Stimulated activated effector memory CD8-positive, alpha-beta T cell treated with anti-CD3 and anti-CD28 coated beads, Interleukin-12 subunit alpha, Interleukin-12 subunit beta, amount 100 ng/mL, for 72 hours (primary cell): ENCODE measurements around the gene MZF1.
"Not testable (repeated sequence)": the region's sequence is repeated elsewhere in the genome, so short reads cannot be mapped to it uniquely, and the experiment has no call there.

ENCODE experiments used
- ATAC-seq: fragments of 150-1000 bp; cut with Tn5 transposase; 2 replicates; pipeline ENCODE4 v1.10.0; 2021
- DNase-seq, 2 donors: peaks; one replicate each; pipeline ENCODE4 v3.0.0; 2021 to 2022; ENCODE audit warnings: low spot score in 2 of 2
- H3K27ac Mint-ChIP-seq: one replicate; pipeline ENCODE4 v1.8.0; 2022; ENCODE audit warnings: mild to moderate bottlenecking, mixed read lengths
- H3K36me3 Mint-ChIP-seq: one replicate; pipeline ENCODE4 v1.8.0; 2022; ENCODE audit warnings: mild to moderate bottlenecking, mixed read lengths
- H3K4me1 Mint-ChIP-seq: one replicate; pipeline ENCODE4 v1.8.0; 2022; ENCODE audit warnings: mixed read lengths
- H3K4me3 Mint-ChIP-seq: one replicate; pipeline ENCODE4 v1.8.0; 2022; ENCODE audit warnings: mild to moderate bottlenecking, mixed read lengths
- H3K9me3 Mint-ChIP-seq: one replicate; pipeline ENCODE4 v1.8.0; 2022; ENCODE audit warnings: mixed read lengths

Gene MZF1

DNA sequence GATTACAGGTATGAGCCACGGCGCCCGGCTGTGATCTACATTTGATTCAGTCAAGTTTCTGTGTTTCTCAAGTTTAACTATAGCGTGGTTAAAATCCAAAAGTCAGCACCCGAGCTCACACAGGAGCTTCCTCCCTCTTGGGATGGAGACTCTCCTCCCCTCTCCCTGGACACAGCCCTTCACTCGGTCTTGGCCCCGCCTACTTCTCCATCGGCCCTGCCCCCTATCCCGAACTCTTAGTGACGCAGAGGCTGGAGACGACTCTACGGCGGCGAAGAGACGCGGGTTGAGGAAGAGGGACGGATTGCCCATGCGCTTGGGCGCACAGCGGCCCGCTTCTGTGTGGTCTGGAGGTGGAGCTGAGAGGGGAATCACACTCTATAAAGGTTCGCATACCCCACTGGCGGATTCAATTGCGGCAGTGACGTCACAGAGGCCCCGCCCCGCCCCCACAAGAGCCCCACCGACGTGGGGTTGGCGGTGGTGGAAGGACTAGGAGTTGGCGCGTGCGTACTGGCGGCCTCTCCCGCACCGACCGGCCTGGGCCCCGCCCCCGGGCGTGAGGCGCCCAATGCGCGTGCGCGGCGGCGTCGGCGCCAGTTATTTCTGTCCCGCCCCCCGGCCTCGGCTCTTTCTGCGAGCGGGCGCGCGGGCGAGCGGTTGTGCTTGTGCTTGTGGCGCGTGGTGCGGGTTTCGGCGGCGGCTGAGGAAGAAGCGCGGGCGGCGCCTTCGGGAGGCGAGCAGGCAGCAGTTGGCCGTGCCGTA is 29.1 kb downstream of the MZF1 start, which contains the start of gene TRIM28:
TSS of gene TRIM28 (plus strand) at position 239 of the 765 bp plus-strand sequence. CDS start 694 bp downstream, outside the sequence.
- Mint-ChIP-seq H3K9me3 (no peaks in the 10 kb centered on the region), H3K4me3 (peak within 1 kb of the TSS; percentile 91), H3K27ac (peak within 1 kb of the TSS; percentile 96), H3K4me1 (peaks cover 38% of the 10 kb centered on the region), H3K36me3 (peaks cover 57% of the 10 kb centered on the region)
- ATAC-seq (peak; percentile 96), DNase-seq (peak; percentile 100)

DNA sequence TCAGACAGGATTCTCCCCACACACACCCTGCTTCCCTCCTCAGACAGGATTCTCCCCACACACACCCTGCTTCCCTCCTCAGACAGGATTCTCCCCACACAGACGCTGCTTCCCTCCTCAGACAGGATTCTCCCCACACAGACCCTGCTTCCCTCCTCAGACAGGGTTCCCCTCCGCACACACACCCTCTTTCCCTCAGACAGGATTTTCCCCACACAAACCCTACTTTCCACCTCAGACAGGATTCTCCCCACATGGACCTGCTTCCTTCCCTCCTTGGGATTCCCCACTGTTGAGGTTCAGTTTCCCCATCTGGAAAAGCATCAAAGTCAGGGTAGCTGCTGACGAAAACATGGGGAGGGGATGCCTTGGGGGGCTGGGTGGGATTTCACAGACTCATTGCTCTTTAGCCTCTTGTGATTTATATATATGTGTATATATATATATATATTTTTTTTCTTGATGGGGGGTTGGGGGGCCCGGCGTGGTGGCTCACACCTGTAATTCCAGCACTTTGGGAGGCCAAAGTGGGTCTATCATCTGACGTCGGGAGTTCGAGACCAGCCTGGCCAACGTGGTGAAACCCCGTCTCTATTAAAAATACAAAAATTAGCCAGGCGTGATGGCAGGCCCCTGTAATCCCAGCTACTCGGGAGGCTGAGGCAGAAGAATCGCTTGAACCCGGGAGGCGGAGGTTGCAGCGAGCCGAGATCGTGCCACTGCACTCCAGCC is 30.3 kb downstream of the MZF1 start:
- ATAC-seq = not testable (repeated sequence)
- peak overlapping the region; percentile 91 for H3K4me3 Mint-ChIP-seq

GRCh38 chr19:58539169-58539559 is 34.0 kb downstream of the MZF1 start:
- peak overlapping the region; percentile 66 for H3K4me3 Mint-ChIP-seq
- not testable (repeated sequence) for H3K27ac Mint-ChIP-seq, H3K36me3 Mint-ChIP-seq, H3K9me3 Mint-ChIP-seq, ATAC-seq, DNase-seq
- H3K4me1 Mint-ChIP-seq = peaks cover 14% of the 10 kb centered on the region

More for the DNA sequence above, 30.3 kb downstream of the MZF1 start:
- DNase-seq, H3K9me3 Mint-ChIP-seq: not testable (repeated sequence)
- H3K4me1 Mint-ChIP-seq = peaks cover 38% of the 10 kb centered on the region
- peak overlapping the region; percentile 96 for H3K27ac Mint-ChIP-seq
- peaks cover 45% of the 10 kb centered on the region for H3K36me3 Mint-ChIP-seq

DNA sequence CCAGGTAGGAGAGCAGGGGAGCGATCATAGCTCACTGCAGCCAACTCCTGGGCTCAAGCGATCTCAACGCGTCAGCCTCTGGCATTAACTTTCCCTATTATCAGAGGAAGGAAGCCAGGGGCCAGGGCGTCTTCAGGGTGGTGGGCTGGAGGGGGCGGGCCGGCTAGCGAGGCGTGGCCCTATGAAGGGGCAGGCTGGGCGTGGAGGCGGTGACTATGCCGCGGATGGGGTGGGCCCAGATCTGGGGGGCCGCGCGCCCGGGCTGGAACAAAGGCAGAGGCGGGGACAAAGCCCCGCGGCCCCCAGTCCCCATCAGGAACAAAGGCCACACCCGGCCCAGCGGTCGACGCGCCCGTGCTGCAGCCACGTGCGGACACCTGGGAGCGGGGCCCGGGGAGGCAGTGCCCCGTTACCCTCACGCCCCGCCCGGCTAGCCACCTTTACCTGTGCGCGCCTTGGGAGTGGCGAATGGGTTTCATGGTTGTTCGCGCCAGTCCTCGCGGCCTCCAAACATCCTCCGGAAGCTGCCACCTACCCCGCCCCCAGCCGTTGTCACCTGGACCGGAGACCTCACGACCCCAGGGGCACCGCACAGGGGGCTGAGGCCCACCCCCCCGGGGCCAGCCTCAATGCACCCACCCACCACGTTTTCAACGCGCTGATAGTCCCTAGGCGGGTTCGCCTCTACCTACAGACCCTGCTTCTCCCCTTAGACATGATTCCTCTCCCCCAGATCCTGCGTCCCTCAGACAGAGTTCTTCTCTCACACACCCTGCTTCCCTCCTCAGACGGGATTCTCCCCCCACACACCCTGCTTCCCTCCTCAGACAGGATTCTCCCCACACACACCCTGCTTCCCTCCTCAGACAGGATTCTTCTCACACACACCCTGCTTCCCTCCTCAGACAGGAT is 34.6 kb downstream of the MZF1 start:
- Mint-ChIP-seq H3K27ac (no peak overlapping the region), H3K36me3 (peaks cover 3% of the 10 kb centered on the region), H3K9me3 (no peaks in the 10 kb centered on the region), H3K4me1 (peaks cover 7% of the 10 kb centered on the region), H3K4me3 (peak overlapping the region; percentile 66)
- ATAC-seq (peak; percentile 73), DNase-seq (peak in 1 of 2 donors; percentile 72)

- no peaks in the 10 kb centered on the region for H3K9me3 Mint-ChIP-seq
- DNase-seq = no peak
- peak overlapping the region; percentile 66 for H3K4me3 Mint-ChIP-seq
- H3K27ac Mint-ChIP-seq = no peak overlapping the region
- ATAC-seq = peak; percentile 13
- H3K4me1 Mint-ChIP-seq = peaks cover 5% of the 10 kb centered on the region
- no peaks in the 10 kb centered on the region for H3K36me3 Mint-ChIP-seq
Measured at GRCh38 chr19:58536852-58537798, 36.0 kb downstream of the MZF1 start.

GRCh38 chr19:58535857-58536256 is 37.3 kb downstream of the MZF1 start:
- peaks cover 5% of the 10 kb centered on the region for H3K4me1 Mint-ChIP-seq
- H3K36me3 Mint-ChIP-seq = no peaks in the 10 kb centered on the region
- ATAC-seq (no peak), DNase-seq (no peak)
- H3K4me3 Mint-ChIP-seq = no peak overlapping the region
- H3K27ac Mint-ChIP-seq = no peak overlapping the region
- no peaks in the 10 kb centered on the region for H3K9me3 Mint-ChIP-seq

DNA sequence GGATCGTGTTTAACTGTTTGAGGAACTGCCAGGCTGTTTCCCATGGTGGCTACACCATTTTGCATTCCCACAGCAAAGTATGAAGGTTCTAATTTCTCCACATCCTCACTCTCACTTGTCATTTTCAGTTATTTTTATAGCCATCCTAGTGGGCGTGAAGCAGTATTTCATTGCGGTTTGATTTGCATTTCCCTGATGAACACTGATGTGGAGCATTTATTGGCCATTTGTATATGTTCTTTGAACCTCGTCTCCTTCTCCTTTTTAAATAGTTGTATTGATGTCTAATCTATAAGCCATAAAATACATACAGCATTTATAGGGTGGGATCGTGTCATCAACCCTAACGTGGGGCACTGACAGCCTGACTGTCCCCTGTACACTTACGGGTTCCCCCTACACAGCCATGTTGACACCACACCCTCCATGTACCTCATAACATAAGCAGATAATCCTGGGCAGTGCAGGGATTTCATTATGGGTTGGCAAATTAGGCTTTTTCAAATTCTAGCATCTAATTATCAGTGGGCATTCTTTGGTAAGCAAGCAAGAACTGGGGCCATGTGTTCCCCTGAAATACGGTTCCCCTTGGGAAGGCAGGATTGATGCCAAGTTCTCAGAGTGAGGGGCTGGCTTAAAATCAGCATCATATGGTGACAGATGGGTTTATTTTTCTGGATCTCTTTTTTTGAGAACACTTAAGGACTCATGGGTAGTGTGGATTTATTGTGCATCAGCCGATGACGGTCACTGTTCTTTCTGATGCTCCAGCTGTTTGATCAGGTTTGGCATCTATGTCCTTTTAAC is 41.9 kb downstream of the MZF1 start:
- H3K4me1 Mint-ChIP-seq = no peaks in the 10 kb centered on the region
- no peak for ATAC-seq
- H3K4me3 Mint-ChIP-seq = no peak overlapping the region
- H3K9me3 Mint-ChIP-seq = no peaks in the 10 kb centered on the region
- no peaks in the 10 kb centered on the region for H3K36me3 Mint-ChIP-seq
- no peak overlapping the region for H3K27ac Mint-ChIP-seq
- DNase-seq = no peak

- Mint-ChIP-seq H3K9me3 (no peaks in the 10 kb centered on the region), H3K36me3 (no peaks in the 10 kb centered on the region), H3K27ac (no peak overlapping the region), H3K4me1 (no peaks in the 10 kb centered on the region), H3K4me3 (no peak overlapping the region)
- ATAC-seq = no peak
- no peak for DNase-seq
Measured at GRCh38 chr19:58529405-58529804, 43.7 kb downstream of the MZF1 start.

GRCh38 chr19:58522709-58523108 is 50.4 kb downstream of the MZF1 start:
- Mint-ChIP-seq H3K9me3 (no peaks in the 10 kb centered on the region), H3K27ac (peak overlapping the region; percentile 90), H3K4me1 (peaks cover 30% of the 10 kb centered on the region), H3K4me3 (no peak overlapping the region), H3K36me3 (peaks cover 17% of the 10 kb centered on the region)
- ATAC-seq = no peak
- DNase-seq = no peak

GRCh38 chr19:58521651-58522050 is 51.5 kb downstream of the MZF1 start:
- Mint-ChIP-seq H3K9me3 (no peaks in the 10 kb centered on the region), H3K36me3 (peaks cover 20% of the 10 kb centered on the region), H3K27ac (no peak overlapping the region), H3K4me3 (no peak overlapping the region), H3K4me1 (peaks cover 36% of the 10 kb centered on the region)
- DNase-seq = no peak
- no peak for ATAC-seq

GRCh38 chr19:58520257-58520599 is 52.9 kb downstream of the MZF1 start:
- peaks cover 34% of the 10 kb centered on the region for H3K36me3 Mint-ChIP-seq
- H3K9me3 Mint-ChIP-seq = no peaks in the 10 kb centered on the region
- peak overlapping the region; percentile 99 for H3K27ac Mint-ChIP-seq

DNA sequence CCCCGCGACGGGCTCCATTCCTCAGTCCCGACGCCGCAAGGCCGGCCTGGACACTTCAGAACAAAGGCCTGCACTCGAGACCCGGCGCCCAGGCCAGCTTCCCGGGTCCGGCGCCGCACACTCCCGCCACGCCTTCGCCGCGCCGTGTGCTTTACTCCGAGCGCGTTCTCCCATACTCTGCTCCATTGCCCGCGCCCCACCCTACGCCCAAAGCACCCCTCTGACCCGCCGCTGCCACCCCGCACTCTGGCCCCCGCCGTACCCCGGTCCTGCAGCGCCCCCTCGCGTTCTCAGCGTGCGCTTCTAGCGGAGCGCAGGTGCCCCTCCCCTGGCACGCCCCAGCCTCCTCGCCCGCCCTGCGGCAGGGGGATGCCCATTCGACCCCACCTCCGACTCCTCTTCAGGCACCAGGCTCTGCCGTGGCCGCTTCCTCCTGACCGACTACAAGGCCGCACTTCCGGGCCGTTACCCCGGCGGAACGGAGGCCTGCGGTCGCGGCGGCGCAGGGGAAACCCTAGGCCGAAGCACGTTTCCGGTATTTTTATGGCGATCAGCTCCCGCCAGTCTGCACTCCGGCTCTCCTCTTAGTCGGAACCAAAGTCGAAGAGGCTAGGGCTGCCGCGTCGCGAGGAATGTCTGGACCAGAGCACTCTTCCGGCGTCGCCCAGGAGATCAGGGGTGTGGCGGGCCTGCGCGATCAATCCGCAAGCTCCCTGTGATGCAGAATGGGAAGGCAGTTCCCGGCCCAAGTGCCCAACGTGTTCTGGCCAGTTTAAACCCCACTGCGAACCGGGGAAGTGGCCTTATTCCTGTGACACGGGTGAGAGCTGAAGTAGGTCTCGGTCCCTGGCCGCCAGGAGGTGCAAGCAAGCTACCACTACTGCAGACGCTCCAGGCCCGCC is 53.5 kb downstream of the MZF1 start, which contains the start of gene ZBTB45:
TSS of gene ZBTB45 (minus strand) at position 456 of the 902 bp plus-strand sequence. CDS start 2,137 bp downstream, outside the sequence.
- no peaks in the 10 kb centered on the region for H3K9me3 Mint-ChIP-seq
- ATAC-seq (peak; percentile 89), DNase-seq (peak; percentile 94 to 97)
- peaks cover 49% of the 10 kb centered on the region for H3K4me1 Mint-ChIP-seq
- H3K36me3 Mint-ChIP-seq = peaks cover 40% of the 10 kb centered on the region
- H3K4me3 Mint-ChIP-seq = peak within 1 kb of the TSS; percentile 98
- H3K27ac Mint-ChIP-seq = peak within 1 kb of the TSS; percentile 99

More at GRCh38 chr19:58520257-58520599, 52.9 kb downstream of the MZF1 start:
- Mint-ChIP-seq H3K4me3 (peak overlapping the region; percentile 98), H3K4me1 (peaks cover 47% of the 10 kb centered on the region)
- ATAC-seq (no peak), DNase-seq (no peak)

- no peak for DNase-seq
- peak overlapping the region; percentile 99 for H3K27ac Mint-ChIP-seq
- peak; percentile 16 for ATAC-seq
- H3K36me3 Mint-ChIP-seq = peaks cover 46% of the 10 kb centered on the region
- no peaks in the 10 kb centered on the region for H3K9me3 Mint-ChIP-seq
- peak overlapping the region; percentile 98 for H3K4me3 Mint-ChIP-seq
- peaks cover 55% of the 10 kb centered on the region for H3K4me1 Mint-ChIP-seq
Measured at GRCh38 chr19:58519087-58519354, 54.1 kb downstream of the MZF1 start.
